ENCODE results near the gene HOXD13. TPM values are rescaled to one million over a fixed set of nuclear protein-coding genes. Genes with fewer than 3 reads are reported as not detected.

The HOXD13 gene
- total RNA-seq, 2 experiments from 2014 or later: not detected

GRCh38 chr2:176107731-176108181, 15.2 kb downstream of the HOXD13 start:
- CTCF ChIA-PET (ENCODE audit: unreplicated experiment): no interaction called here
- Histone ChIP-seq H3K36me3 (ENCODE audit: insufficient read depth, low read length) (no peaks in the 10 kb centered on the region), H3K27ac (ENCODE audit: low read depth, low read length, poor library complexity, severe bottlenecking) (no peak overlapping the region), H3K79me2 (ENCODE audit: insufficient read depth, low read depth, low read length) (no peaks in the 10 kb centered on the region), H2AFZ (ENCODE audit: low read length) (no peak overlapping the region), H3K4me2 (ENCODE audit: low read length) (no peak overlapping the region), H4K20me1 (ENCODE audit: insufficient read depth, low read length) (no peaks in the 10 kb centered on the region), H3K4me3 (ENCODE audit: low read depth, low read length, poor library complexity, severe bottlenecking) (no peak overlapping the region), H3K9me3 (ENCODE audit: low read length) (no peaks in the 10 kb centered on the region), H3K9me2 (ENCODE audit: insufficient read depth, low read length) (no peaks in the 10 kb centered on the region), H3K4me1 (ENCODE audit: insufficient read depth, low read length, poor library complexity, severe bottlenecking) (no peaks in the 10 kb centered on the region)
- TF ChIP-seq, protein P1, sequence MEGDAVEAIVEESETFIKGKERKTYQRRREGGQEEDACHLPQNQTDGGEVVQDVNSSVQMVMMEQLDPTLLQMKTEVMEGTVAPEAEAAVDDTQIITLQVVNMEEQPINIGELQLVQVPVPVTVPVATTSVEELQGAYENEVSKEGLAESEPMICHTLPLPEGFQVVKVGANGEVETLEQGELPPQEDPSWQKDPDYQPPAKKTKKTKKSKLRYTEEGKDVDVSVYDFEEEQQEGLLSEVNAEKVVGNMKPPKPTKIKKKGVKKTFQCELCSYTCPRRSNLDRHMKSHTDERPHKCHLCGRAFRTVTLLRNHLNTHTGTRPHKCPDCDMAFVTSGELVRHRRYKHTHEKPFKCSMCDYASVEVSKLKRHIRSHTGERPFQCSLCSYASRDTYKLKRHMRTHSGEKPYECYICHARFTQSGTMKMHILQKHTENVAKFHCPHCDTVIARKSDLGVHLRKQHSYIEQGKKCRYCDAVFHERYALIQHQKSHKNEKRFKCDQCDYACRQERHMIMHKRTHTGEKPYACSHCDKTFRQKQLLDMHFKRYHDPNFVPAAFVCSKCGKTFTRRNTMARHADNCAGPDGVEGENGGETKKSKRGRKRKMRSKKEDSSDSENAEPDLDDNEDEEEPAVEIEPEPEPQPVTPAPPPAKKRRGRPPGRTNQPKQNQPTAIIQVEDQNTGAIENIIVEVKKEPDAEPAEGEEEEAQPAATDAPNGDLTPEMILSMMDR (conservative IDR thresholded peaks at IDR 0.05; ENCODE audit: low read length): no peak
- no peak for TF ChIP-seq EZH2phosphoT487 (IDR thresholded peaks at IDR 0.05; ENCODE audit: borderline replicate concordance, low read depth, low read length)
- no TSS peak for BruUV-seq (replicated peaks)
- intact Hi-C loops (cut with micrococcal nuclease; ENCODE audit: unreplicated experiment): no loop called here
- DNase-seq (ENCODE audit: low spot score): no peak
- POLR2A ChIA-PET: no interaction called here

GRCh38 chr2:176109192-176109901, 16.8 kb downstream of the HOXD13 start:
- H3K4me3 ChIP-seq (ENCODE audit: low read depth, low read length, poor library complexity, severe bottlenecking): no peak overlapping the region
- no TSS peak for BruUV-seq (replicated peaks)
- no peak overlapping the region for H2AFZ ChIP-seq (ENCODE audit: low read length)
- H3K9me3 ChIP-seq (ENCODE audit: low read length): no peaks in the 10 kb centered on the region
- CTCF ChIA-PET (ENCODE audit: unreplicated experiment): interaction anchor here (0.5 kb wide), 1 partner anchor 12 kb away, joined by 3 read pairs; no protein-coding TSS in a partner anchor
- no peaks in the 10 kb centered on the region for H3K79me2 ChIP-seq (ENCODE audit: insufficient read depth, low read depth, low read length)
- POLR2A ChIA-PET: no interaction called here
- no peak overlapping the region for H3K27ac ChIP-seq (ENCODE audit: low read depth, low read length, poor library complexity, severe bottlenecking)
- H3K9me2 ChIP-seq (ENCODE audit: insufficient read depth, low read length): no peaks in the 10 kb centered on the region
- no peaks in the 10 kb centered on the region for H3K36me3 ChIP-seq (ENCODE audit: insufficient read depth, low read length)
- H4K20me1 ChIP-seq (ENCODE audit: insufficient read depth, low read length): no peaks in the 10 kb centered on the region
- no peak overlapping the region for H3K4me2 ChIP-seq (ENCODE audit: low read length)
- intact Hi-C loops (cut with micrococcal nuclease; ENCODE audit: unreplicated experiment): no loop called here
- DNase-seq (ENCODE audit: low spot score): no peak
- no peaks in the 10 kb centered on the region for H3K4me1 ChIP-seq (ENCODE audit: insufficient read depth, low read length, poor library complexity, severe bottlenecking)
- TF ChIP-seq, protein P1 (conservative IDR thresholded peaks at IDR 0.05; ENCODE audit: low read length): no peak
- TF ChIP-seq EZH2phosphoT487 (IDR thresholded peaks at IDR 0.05; ENCODE audit: borderline replicate concordance, low read depth, low read length): no peak

DNA sequence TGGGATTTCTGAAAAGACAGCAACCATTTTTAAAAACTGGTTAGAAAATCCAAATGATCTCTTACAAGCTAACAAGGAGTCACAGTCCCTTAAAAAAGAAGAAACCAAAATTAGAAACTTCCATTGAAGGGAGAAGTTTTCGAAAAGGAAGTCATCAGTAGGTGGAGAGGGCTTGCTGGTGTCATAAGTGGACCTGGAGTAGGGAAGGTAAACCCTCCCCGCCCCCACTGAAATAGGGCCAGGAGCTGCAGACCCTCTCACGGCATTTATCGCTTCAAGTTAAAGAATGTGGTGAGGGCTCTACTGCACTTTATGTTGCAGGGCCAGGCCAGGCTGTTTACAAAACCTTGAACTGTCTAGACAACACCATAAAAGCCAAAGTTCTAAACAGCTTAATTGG, 17.4 kb downstream of the HOXD13 start:
- ChIA-PET CTCF (ENCODE audit: unreplicated experiment) (no interaction called here), POLR2A (interaction anchor here (0.6 kb wide), 2 partner anchors 701 to 803 kb away, joined by 3 read pairs; no protein-coding TSS in a partner anchor)
- Histone ChIP-seq H3K4me1 (ENCODE audit: insufficient read depth, low read length, poor library complexity, severe bottlenecking) (no peaks in the 10 kb centered on the region), H3K9me3 (ENCODE audit: low read length) (no peaks in the 10 kb centered on the region), H2AFZ (ENCODE audit: low read length) (no peak overlapping the region), H4K20me1 (ENCODE audit: insufficient read depth, low read length) (no peaks in the 10 kb centered on the region), H3K27ac (ENCODE audit: low read depth, low read length, poor library complexity, severe bottlenecking) (no peak overlapping the region), H3K36me3 (ENCODE audit: insufficient read depth, low read length) (no peaks in the 10 kb centered on the region), H3K9me2 (ENCODE audit: insufficient read depth, low read length) (no peaks in the 10 kb centered on the region), H3K4me3 (ENCODE audit: low read depth, low read length, poor library complexity, severe bottlenecking) (no peak overlapping the region), H3K79me2 (ENCODE audit: insufficient read depth, low read depth, low read length) (no peaks in the 10 kb centered on the region), H3K4me2 (ENCODE audit: low read length) (no peak overlapping the region)
- no peak for DNase-seq (ENCODE audit: low spot score)
- no TSS peak for BruUV-seq (replicated peaks)
- TF ChIP-seq EZH2phosphoT487 (IDR thresholded peaks at IDR 0.05; ENCODE audit: borderline replicate concordance, low read depth, low read length): no peak
- TF ChIP-seq, protein P1 (conservative IDR thresholded peaks at IDR 0.05; ENCODE audit: low read length): no peak
- intact Hi-C loops (cut with micrococcal nuclease; ENCODE audit: unreplicated experiment): no loop called here
